Astrocyte (in vitro differentiated cells and primary cell): ENCODE measurements around the gene GTF2F2.

Experiments used
- EZH2 ChIP-seq: IDR thresholded peaks from 2 replicates; pipeline ENCODE4 v1.6.1; 2012; ENCODE audit warnings: mild to moderate bottlenecking, low read length, inconsistent platforms; ENCODE audit not compliant: insufficient read depth
- TF ChIP-seq, protein P1 (sequence below): IDR thresholded peaks from 2 replicates; pipeline ENCODE4 v1.5.1; 2011; ENCODE audit warnings: low read depth, mild to moderate bottlenecking, inconsistent platforms, low read length, moderate library complexity; ENCODE audit not compliant: insufficient read depth

GRCh38 chr13:45185286-45185685 is 65.0 kb downstream of the GTF2F2 start:
- TF ChIP-seq, protein P1, sequence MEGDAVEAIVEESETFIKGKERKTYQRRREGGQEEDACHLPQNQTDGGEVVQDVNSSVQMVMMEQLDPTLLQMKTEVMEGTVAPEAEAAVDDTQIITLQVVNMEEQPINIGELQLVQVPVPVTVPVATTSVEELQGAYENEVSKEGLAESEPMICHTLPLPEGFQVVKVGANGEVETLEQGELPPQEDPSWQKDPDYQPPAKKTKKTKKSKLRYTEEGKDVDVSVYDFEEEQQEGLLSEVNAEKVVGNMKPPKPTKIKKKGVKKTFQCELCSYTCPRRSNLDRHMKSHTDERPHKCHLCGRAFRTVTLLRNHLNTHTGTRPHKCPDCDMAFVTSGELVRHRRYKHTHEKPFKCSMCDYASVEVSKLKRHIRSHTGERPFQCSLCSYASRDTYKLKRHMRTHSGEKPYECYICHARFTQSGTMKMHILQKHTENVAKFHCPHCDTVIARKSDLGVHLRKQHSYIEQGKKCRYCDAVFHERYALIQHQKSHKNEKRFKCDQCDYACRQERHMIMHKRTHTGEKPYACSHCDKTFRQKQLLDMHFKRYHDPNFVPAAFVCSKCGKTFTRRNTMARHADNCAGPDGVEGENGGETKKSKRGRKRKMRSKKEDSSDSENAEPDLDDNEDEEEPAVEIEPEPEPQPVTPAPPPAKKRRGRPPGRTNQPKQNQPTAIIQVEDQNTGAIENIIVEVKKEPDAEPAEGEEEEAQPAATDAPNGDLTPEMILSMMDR: no peak
- no peak for TF ChIP-seq EZH2
